GM12865 (cell line): Measurements from ENCODE around the gene XKR7.

ENCODE experiments used
- DNase-seq: peaks from one replicate; pipeline ENCODE4 v3.0.0; 2010; ENCODE audit warnings: low read depth
- H3K4me3 ChIP-seq: 2 replicates; pipeline ENCODE4 v1.5.1; 2011; ENCODE audit warnings: mild to moderate bottlenecking, low read depth, low read length, control low read depth
- CTCF ChIP-seq: IDR thresholded peaks from 2 replicates; pipeline ENCODE4 v1.5.1; 2011; ENCODE audit warnings: low read length, control low read depth, low read depth, inconsistent platforms; ENCODE audit not compliant: insufficient read depth; ENCODE audit errors: missing control alignments

Gene XKR7

GRCh38 chr20:31989030-31989645, 21.2 kb downstream of the XKR7 start:
- TF ChIP-seq CTCF: no peak
- H3K4me3 ChIP-seq: no peak overlapping the region
- DNase-seq: no peak

- no peak overlapping the region for H3K4me3 ChIP-seq
- no peak for TF ChIP-seq CTCF
- no peak for DNase-seq
These were observed 22.8 kb downstream of the XKR7 start for GRCh38 chr20:31990641-31991338.

- no peak overlapping the region for H3K4me3 ChIP-seq
- no peak for DNase-seq
- TF ChIP-seq CTCF: no peak
These were observed 23.4 kb downstream of the XKR7 start for GRCh38 chr20:31991339-31991705.

GRCh38 chr20:31992086-31992485, 24.1 kb downstream of the XKR7 start:
- TF ChIP-seq CTCF: no peak
- no peak for DNase-seq

GRCh38 chr20:31996996-31997395, 29.0 kb downstream of the XKR7 start:
- TF ChIP-seq CTCF: no peak
- no peak for DNase-seq
- no peak overlapping the region for H3K4me3 ChIP-seq

More at GRCh38 chr20:31992086-31992485, 24.1 kb downstream of the XKR7 start:
- H3K4me3 ChIP-seq: no peak overlapping the region

- no peak overlapping the region for H3K4me3 ChIP-seq
- no peak for DNase-seq
- TF ChIP-seq CTCF: no peak
These were observed 30.3 kb downstream of the XKR7 start for GRCh38 chr20:31998246-31998645.

- no peak for TF ChIP-seq CTCF
- no peak for DNase-seq
- H3K4me3 ChIP-seq: no peak overlapping the region
These were observed 35.4 kb downstream of the XKR7 start for GRCh38 chr20:32003325-32003724.
